Caki2 (cell line): ENCODE results near the gene DAB1. TPM values are rescaled to one million over a fixed set of nuclear protein-coding genes. Genes with fewer than 3 reads are reported as not detected.
"Not testable (repeated sequence)": the region's sequence is repeated elsewhere in the genome, so short reads cannot be mapped to it uniquely, and the experiment has no call there.

Experiments
- DNase-seq: peaks from one replicate; pipeline ENCODE4 v3.0.0-alpha.2; 2015; ENCODE audit warnings: low read depth
- in situ Hi-C: cut with HindIII; loops from 2 replicates; pipeline ENCODE4 v1.10.0; 2016; ENCODE audit warnings: low sequenced_read_pairs, low pct_unique_long_range_greater_than_20kb, mixed read lengths
- total RNA-seq: library from RNA; depleted of rRNA; stranded (reverse); fragments of >200 nt; shearing (Covaris generic); gene quantifications from 2 replicates; pipeline ENCODE4 v1.2.3, GENCODE V29; 2014; ENCODE audit warnings: low replicate concordance

DAB1 gene
- total RNA-seq, 1 experiment from 2014 or later, result not detected

DNA sequence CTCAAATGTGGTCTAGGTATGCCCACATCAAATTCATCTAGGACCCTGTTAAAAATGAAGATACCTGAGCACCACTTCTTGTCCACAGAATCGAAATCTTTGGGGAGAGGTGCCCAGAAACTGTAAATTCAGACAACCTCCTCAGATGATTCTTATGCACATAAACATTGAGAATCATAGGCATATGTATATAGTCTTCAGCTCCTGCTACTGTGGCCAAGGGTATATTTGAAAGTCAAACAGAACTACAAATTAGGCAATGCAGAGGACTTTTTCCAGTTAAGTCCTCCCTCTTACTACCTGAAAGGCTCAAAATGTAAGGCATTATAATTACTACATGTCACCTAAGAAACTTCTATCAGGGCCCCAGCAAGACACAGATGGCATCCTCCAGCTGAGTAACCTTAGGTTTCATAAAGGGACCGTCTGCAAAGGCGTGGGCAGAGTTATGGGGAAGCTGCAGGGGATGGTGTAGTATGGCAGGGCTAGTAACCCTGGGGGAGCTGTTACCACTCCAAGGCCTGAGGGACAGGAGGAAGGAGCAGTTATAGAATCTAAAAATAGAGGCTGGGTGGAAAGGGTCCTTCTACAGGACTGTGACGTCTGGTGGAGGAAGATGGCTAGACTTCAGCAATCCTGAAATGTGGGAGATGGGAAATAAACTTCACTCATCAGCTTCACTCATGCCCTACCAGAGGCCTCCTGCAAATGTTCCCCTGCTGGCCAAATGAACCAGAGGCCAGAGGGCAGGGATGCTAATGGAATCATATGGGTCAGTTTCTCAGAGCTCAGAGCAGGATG lies 46.3 kb downstream of the DAB1 start:
- in situ Hi-C loops, result no loop called here
- DNase-seq, result no peak

DNA sequence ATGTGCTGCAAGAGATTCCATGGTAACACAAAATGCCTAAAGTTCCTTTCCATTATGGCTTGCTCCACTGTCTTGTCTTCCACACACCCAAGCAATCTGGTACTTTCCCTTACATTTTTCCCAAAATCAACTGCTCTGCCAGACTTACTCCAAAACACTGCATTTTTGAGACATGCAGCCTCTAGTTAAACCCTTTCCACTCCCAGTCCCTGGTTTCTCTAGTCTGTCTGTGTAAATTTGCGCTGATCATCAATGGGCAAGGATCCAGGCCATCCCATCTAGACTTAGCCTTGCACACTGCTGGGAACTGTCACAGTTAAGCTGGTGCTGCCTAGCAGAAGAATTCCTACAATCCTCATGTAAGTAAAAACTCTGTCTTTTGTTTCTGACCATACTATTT lies 47.8 kb downstream of the DAB1 start:
- in situ Hi-C loops, result no loop called here
- no peak for DNase-seq

DNA sequence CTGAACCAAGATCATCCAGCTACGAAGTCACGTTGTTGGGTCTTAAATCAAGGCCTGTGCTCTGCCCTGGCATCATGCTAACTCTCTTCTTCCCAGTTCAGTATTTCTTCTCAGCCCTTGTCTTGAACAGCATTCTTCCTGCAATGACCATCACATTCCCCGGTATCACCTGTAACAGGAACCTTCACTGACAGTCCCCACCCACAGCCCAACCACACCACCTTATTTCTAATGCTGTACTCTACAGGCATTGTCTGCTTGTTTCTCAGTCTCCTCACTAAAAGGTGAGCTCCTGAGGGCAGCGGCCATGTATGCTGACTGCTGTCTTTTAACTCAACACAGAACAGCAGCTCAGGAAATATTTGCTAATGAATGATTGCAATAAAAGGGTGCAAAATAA lies 54.0 kb downstream of the DAB1 start:
- in situ Hi-C loops, result no loop called here
- DNase-seq, result no peak

DNA sequence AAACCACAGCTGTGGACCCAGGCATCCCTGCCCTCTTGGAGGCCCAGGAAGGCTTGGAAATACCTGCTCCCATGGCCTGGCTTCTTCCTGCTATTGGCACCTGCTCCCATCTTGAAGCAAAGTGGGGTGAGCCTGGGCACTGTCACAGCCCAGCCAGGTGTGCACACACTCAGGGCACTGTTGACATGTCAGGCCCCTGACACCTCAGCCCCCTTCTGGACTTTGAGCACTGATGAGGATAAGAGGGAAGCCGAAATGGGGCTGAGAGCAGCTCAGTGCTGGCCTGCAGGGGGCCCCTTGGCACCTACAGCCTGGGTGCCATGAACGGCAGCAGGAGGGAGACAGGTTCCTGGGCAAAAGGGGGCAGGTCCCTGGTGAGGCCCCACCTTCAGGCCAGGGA lies 55.9 kb downstream of the DAB1 start:
- in situ Hi-C loops, result no loop called here

DNA sequence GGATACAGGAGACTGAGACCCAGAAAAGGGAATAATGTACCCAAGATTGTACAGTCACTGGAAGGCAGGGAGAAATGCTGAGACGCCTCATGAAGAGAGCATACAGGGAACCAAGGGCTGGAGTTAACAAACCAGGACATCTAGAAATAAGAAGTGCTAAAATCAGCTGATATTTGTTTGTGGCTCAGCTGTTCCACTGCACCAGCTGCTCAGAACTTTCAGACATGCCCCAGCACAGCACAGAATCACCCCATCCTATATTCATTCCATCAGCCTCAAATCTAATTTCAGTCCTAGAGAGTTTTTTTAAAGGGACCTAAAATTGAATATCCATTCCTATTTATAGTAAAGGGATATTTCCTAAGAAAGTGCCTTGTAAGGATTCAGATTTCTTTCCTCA lies 60.2 kb downstream of the DAB1 start:
- no peak for DNase-seq
- in situ Hi-C loops, result no loop called here

More for the DNA sequence above, 55.9 kb downstream of the DAB1 start:
- DNase-seq, result no peak

DNA sequence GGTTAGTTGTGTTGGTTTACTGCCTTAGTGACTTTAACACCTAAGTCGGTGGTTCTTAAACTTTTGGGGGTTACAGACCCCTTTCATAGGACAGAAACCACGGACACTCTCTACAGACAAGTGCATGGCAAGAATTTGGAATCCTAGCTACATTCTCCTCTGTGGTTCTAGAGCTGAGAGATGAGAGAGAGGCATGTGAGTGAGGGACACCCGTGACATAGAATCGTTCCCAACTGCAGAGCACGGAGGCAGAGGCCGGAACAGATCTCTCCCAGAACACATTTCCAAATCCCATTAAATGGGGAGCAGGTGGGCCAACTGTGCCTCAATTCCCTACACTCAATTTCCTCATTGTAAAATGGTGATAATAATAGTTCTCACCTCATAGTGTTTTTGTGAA lies 60.7 kb downstream of the DAB1 start:
- in situ Hi-C loops, result no loop called here
- DNase-seq, result no peak

DNA sequence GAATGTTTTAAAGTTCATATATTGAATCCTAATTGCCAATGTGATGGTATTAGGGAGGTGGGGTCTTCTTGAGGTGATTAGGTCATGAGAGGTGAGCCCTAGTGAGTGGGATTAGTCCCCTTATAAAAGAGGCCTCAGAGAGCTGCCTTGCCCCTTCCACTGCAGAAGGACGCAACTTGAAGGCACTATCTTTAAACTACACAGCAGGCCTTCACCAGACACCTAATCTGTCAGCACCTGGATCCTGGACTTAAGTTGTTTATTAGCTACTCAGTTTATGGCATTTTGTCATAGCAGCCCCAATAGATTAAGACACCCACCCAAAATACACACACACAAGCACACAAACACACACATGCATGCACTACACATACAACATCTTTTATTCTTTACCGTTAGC lies 61.4 kb downstream of the DAB1 start:
- in situ Hi-C loops, result no loop called here
- no peak for DNase-seq

DNA sequence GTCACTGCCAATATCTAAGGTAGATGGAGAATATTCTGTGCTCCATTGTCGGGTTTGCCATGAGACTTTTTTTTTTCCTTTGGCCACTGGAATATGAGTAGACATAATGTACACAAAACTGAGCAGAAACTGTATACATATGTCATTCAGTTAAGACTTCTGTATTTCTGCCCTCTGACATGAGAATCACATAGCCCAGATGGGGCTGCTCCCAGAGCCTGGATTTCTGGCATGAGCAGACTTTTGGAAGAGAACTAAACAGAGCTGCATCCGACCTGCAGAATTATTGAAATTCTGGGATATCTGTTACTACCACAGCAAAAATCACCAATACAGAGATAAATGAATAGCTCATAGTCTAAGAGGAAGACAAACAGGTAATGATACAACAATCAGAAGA lies 62.3 kb downstream of the DAB1 start:
- DNase-seq, result no peak
- in situ Hi-C loops, result no loop called here

DNA sequence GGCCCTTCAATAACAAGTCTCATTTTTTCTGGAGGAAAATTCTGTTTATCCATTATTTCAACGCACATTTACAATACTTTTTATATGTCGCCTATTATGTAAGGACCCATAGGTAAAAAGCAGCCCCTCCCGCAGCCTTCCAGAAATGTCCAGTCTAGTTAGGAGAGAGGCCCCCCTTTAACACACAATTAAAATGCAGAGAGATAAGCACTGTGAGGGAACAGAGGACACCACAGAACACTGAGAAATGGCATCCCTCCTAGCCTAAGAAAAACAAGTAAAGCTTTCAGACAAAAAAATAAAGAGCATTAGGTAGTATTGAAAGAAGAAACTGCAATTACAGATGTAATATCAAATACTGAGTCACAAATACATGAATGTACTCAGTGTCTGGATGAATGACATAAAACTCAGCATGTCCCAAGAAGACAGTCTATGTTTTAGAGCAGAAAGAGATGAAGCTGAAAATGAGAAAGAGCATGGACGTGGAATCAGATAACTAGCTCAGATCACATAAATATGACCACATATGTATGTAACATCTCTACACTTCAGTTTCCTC lies 62.9 kb downstream of the DAB1 start:
- DNase-seq, result no peak
- in situ Hi-C loops, result no loop called here

DNA sequence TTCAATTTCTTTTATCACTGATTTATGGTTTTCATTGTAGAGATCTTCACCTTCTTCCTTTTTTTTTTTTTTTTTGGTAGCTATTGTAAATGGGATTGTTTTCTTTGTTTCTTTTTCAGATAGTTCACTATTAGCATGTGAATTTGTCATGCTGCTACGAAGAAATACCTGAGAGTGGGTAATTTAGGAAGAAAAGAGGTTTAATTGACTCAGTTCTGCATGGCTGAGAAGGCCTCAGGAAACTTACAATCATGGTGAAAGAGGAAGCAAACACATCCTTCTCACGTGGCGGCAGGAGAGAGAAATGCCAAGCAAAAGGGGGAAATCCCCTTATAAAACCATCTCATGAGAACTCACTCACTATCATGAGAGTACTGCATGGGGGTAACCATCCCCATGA lies 66.4 kb downstream of the DAB1 start:
- in situ Hi-C loops, result no loop called here

DNA sequence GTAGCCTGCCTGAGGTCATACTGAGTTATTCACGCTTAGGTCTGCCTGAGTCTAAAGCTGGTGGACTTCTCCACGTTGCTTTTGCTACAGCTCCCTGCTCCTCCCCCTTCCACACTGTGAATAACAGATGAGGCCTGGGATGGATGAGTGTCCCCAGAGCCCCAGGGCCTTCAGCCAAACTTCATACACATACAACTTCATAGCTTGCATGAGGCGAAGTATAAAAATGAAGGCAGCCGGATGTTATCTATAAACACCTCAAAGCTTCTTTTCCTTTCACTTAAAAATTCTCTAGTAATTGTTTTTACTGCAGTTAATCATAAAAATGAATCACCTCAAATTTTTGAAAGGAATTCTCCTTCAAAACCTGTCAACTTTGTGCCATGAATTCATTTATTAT lies 70.2 kb downstream of the DAB1 start:
- in situ Hi-C loops, result no loop called here
- DNase-seq, result no peak

More for the DNA sequence above, 66.4 kb downstream of the DAB1 start:
- no peak for DNase-seq

DNA sequence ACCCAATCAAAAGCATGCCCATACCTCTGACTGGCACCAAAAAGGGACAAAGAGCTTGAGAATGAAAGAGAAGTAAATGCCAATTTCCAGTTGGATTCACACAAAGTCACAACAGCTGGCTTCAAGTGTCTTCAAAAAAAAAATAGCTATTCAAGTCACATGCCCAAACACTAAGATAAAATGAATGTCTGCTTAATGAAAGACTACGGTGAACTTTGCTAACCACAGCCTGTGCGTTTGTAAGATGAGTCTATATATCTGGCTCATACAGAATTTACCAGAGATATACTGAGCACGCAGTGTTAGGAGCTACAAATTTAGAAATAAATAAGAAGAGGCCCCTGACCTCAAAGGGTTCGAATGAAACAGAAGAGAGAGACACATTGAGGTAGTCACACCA lies 73.2 kb downstream of the DAB1 start:
- in situ Hi-C loops, result no loop called here
- DNase-seq, result no peak

DNA sequence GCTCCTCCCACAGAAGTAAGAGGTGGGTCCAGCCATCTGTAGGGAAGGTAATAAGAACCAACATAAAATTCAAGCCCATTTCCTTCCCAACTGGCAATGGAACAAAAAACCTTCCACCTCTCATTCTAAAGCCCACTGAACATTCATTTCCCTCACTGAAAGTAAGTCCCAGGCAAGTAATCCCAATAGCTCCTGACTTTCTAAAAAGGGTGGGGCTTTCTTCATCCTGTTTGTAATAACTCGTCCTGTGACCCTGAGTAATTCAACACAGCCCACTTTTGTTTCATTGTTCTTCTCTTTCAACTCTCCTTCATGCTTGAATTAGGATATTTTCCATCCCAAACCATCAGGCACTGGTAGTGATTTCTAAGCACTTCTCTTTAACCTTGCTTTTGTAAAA lies 74.9 kb downstream of the DAB1 start:
- DNase-seq, result no peak
- in situ Hi-C loops, result no loop called here

DNA sequence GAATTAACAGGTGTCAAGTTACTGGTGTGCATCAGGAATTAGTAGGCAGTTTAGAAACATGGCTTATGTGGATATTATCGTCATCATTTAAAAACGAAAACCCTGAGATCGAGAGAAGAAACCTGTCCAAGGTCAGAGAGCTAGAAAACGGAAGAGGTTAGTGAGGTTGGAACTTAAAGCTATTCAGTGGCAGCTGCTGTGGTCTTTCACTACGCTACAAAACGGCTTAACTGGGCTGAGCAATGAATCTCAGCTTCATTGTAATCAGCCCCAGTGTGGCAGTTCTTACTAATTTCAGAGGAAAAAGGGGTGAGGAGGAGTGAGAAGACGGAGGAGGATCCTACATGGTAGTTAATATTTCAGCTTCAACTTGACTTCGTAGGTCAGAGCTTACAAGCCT lies 77.9 kb downstream of the DAB1 start:
- no peak for DNase-seq
- in situ Hi-C loops, result no loop called here

DNA sequence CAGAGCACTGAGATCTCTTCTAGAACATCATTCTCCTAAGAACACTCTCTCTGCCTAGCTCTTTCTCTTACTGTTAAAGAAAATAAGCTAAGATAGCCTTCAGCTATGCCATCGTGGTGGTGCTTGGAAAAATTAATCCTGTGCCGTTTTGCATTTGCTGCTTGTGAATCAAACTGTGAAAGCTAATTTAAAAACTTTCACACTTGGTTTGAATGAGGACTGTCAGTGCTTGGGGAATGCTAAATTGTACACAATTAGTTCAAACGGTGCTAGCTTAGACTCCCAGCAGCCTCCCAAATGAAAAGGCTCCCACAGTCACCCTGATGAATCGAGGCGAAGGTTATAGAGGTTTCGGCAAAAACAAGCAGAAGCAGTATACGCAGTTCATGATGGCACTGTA lies 79.6 kb downstream of the DAB1 start:
- no peak for DNase-seq
- in situ Hi-C loops, result no loop called here

DNA sequence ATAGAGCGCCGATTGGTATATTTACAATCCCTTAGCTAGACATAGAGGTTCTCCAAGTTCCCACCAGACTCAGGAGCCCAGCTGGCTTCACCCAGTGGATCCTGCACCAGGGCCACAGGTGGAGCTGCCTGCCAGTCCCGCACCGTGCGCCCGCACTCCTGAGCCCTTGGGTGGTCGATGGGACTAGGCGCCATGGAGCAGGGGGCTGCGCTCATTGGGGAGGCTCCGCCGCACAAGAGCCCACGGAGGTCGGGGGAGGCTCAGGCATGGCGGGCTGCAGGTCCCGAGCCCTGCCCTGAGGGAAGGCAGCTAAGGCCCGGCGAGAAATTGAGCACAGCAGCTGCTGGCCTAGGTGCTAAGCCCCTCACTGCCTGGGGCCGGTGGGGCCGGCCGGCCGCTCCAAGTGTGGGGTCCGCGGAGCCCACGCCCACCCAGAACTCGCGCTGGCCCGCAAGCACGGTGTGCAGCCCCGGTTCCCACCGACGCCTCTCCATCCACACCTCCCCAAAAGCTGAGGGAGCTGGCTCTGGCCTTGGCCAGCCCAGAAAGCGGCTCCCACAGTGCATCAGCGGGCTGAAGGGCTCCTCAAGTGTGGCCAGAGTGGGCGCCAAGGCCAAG lies 80.5 kb downstream of the DAB1 start:
- in situ Hi-C loops, DNase-seq: not testable (repeated sequence)

DNA sequence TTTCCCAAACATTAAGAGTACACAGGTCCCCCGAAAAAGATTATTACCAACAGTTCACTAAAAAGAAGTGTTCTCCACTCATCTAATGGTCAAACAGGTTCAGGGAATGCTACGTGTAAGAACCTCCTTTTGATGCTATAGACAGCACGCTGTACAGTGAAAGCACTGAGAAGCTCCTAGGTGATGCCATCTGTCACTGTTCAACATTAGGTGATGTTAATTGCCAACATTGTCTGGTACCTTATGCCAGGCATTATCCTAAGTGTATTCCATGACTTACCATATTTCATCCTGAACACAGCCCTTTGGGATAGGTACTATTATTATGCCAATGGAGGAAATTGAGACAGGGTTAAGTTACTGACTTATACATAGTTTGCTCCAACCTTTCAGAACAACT lies 82.1 kb downstream of the DAB1 start:
- in situ Hi-C loops, result no loop called here
- DNase-seq, result no peak

DNA sequence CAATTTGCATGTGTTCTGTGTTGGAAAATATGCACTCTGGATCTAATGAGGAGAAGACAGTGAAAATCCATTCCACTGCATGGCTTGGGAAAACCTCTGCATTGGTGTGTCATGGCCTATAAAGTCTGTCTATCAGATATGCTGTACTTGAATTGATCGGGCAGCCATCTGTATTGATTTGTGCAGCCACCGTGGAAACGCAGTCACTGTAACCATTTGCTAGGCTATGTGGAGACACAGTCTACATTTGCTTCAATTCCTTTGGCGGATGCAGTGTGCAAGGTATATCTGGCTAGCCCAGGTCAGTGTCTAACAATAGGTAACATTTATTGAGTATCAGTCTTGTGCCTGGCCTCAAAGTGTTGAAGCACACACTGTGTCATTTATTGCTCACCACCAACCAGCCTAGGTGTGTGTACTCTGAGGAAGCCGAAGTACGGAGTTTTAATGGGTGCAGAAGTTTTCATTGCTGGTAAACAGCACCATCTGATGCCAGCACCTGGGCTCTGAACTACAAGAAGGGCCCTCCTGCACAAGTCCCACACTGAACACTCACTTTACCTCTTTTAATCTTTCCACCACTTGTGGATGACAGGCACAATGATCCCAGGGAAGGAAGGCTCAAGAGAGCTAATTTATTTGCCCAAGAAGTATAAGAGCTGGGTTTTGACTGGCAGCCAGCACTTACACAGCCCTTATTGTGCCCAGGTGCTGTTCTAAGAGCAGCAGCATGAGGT lies 83.4 kb downstream of the DAB1 start:
- in situ Hi-C loops, result no loop called here

DNA sequence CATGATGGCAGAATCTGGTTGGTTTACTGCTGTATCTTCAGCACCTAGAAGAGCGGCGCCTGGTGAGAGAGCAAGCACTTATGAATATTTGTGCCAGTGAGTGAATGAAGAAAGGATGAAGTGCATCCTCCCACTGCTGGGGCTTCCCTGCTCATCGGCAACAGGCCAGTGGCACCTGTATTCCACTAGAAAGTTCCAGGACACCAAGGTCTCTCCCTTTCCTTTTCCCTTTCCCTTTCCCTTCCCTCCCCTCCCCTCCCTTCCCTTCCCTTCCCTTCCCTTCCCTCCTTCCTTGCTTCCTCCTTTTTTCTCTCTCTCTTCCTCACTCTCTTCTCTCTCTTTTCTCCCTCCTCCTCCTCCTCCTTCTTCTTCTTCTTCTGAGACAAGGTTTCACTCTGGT lies 86.2 kb downstream of the DAB1 start:
- in situ Hi-C loops, result no loop called here
- no peak for DNase-seq

More for the DNA sequence above, 83.4 kb downstream of the DAB1 start:
- DNase-seq, result no peak
